HepG2 (cell line): Measurements from ENCODE around the gene CBLN1. TPM values are rescaled to one million over a fixed set of nuclear protein-coding genes. Genes with fewer than 3 reads are reported as not detected.
A peak's percentile ranks its signal among the peaks of the same experiment; 100 is the strongest.

Experiments
- ATAC-seq: fragments of 200-7000 bp; cut with Tn5 transposase; 3 replicates; pipeline ENCODE4 v1.9.1; 2020; ENCODE audit warnings: mild to moderate bottlenecking, moderate library complexity
- BruUV-seq: library from RNA; stranded (reverse); fragments of 400-500 nt; replicated peaks from 2 replicates; lab custom pipeline; 2021; lab: Mats Ljungman, UMichigan
- CTCF ChIA-PET: fragments of 300-600 bp; formaldehyde crosslinking; extraction: SDS; loops from one replicate; lab custom pipeline; 2021; ENCODE audit warnings: low total read pairs, inconsistent platforms, low intra/inter-chr PET ratio; lab: Yijun Ruan, JAX
- POLR2A ChIA-PET: fragments of 350-600 bp; sonication (Branson Sonifier 250); formaldehyde crosslinking; loops from one replicate; lab custom pipeline; 2020; ENCODE audit warnings: antibody characterized with exemption, inconsistent platforms; lab: Yijun Ruan, JAX
- DNase-seq: peaks from one replicate; pipeline ENCODE4 v3.0.0-alpha.2; 2015; ENCODE audit warnings: low spot score
- FAIRE-seq: peaks from 3 replicates; lab custom pipeline; 2011; peaks lifted over from hg19 to GRCh38; lab: Jason Lieb, UNC
- H2AFZ ChIP-seq: one replicate; pipeline ENCODE4 v1.6.1; 2011; ENCODE audit warnings: low read length, inconsistent platforms
- H3K27ac ChIP-seq: fragments of 300-600 bp; 3 replicates; pipeline ENCODE4 v1.8.0; 2011; ENCODE audit warnings: mixed run types, mild to moderate bottlenecking, mixed read lengths, low read length, inconsistent platforms; ENCODE audit not compliant: insufficient read depth; ENCODE audit errors: extremely low read length
- H3K27me3 ChIP-seq, 2 experiments: fragments of 200-600 bp in 1 of 2; 2 replicates in 1 of 2; 3 replicates in 1 of 2; pipeline versions ENCODE4 v1.6.0 to v1.8.0; 2011; ENCODE audit warnings: low read length in 2 of 2, mild to moderate bottlenecking in 2 of 2, moderate library complexity in 2 of 2, inconsistent platforms in 1 of 2; ENCODE audit not compliant: insufficient read depth in 2 of 2, control insufficient read depth in 1 of 2
- H3K36me3 ChIP-seq, 2 experiments: fragments of 200-600 bp in 1 of 2; replicated peaks in 1 of 2; 2 replicates in 1 of 2; 3 replicates in 1 of 2; pipeline versions ENCODE4 v1.5.1 to v1.8.0; 2011; ENCODE audit warnings: low read length in 2 of 2, inconsistent platforms in 1 of 2; ENCODE audit not compliant: insufficient read depth in 2 of 2, control insufficient read depth in 1 of 2
- H3K4me1 ChIP-seq: 2 replicates; pipeline ENCODE4 v1.5.1; 2012; ENCODE audit warnings: low read length, inconsistent platforms; ENCODE audit not compliant: insufficient read depth
- H3K4me2 ChIP-seq: 2 replicates; pipeline ENCODE4 v1.6.0; 2011; ENCODE audit warnings: low read depth, low read length, inconsistent platforms
- H3K4me3 ChIP-seq, 3 experiments: fragments of 200-600 bp in 1 of 3; sonication (generic), shearing (Covaris generic) in 1 of 3; replicated peaks in 1 of 3; 2 replicates each; pipeline ENCODE4 v1.5.1; 2011 to 2016; ENCODE audit warnings: low read length in 3 of 3, inconsistent platforms in 2 of 3, low read depth in 2 of 3, mild to moderate bottlenecking in 2 of 3, control low read depth in 1 of 3, mixed read lengths in 1 of 3; ENCODE audit not compliant: insufficient read depth in 1 of 3
- H3K79me2 ChIP-seq: one replicate; pipeline ENCODE4 v1.6.1; 2011; ENCODE audit warnings: low read length, inconsistent platforms; ENCODE audit not compliant: insufficient read depth
- H3K9ac ChIP-seq: 2 replicates; pipeline ENCODE4 v1.6.0; 2011; ENCODE audit warnings: mild to moderate bottlenecking, low read depth, low read length, inconsistent platforms; ENCODE audit not compliant: insufficient read depth
- H3K9me3 ChIP-seq: 2 replicates; pipeline ENCODE4 v1.5.1; 2012; ENCODE audit warnings: mild to moderate bottlenecking, low read length
- H4K20me1 ChIP-seq: 2 replicates; pipeline ENCODE4 v1.6.0; 2011; ENCODE audit warnings: inconsistent platforms, mild to moderate bottlenecking, low read length, moderate library complexity; ENCODE audit not compliant: insufficient read depth
- MAFF ChIP-seq: IDR thresholded peaks from 2 replicates; pipeline ENCODE4 v1.6.1; 2011; ENCODE audit warnings: low read depth, low read length, improper control_type of control experiment
- MAFK ChIP-seq, 2 experiments: IDR thresholded peaks in 1 of 2; conservative IDR thresholded peaks in 1 of 2; 2 replicates each; pipeline ENCODE4 v1.6.1; 2011; ENCODE audit warnings: improper control_type of control experiment in 2 of 2, low read length in 2 of 2
- NCOA1 ChIP-seq: sonication (generic); formaldehyde crosslinking; IDR thresholded peaks from 2 replicates; pipeline ENCODE4 v1.9.0; 2021; ENCODE audit warnings: missing genetic modification reagents
- NR2F2 ChIP-seq: IDR thresholded peaks from 2 replicates; pipeline ENCODE4 v1.6.1; 2012; ENCODE audit warnings: low read depth, inconsistent platforms, borderline replicate concordance
- SRF ChIP-seq: IDR thresholded peaks from 2 replicates; pipeline ENCODE4 v1.6.1; 2011; ENCODE audit warnings: mild to moderate bottlenecking, low read depth, low read length, moderate library complexity
- ZMYM4 ChIP-seq: sonication (generic); formaldehyde crosslinking; IDR thresholded peaks from 2 replicates; pipeline ENCODE4 v1.8.1; 2023; ENCODE audit warnings: mild to moderate bottlenecking, missing genetic modification reagents
- ZNF143 ChIP-seq: sonication (generic); formaldehyde crosslinking; IDR thresholded peaks from 2 replicates; pipeline ENCODE4 v1.4.0; 2020; ENCODE audit warnings: missing genetic modification reagents
- ZNF569 ChIP-seq: sonication (generic); formaldehyde crosslinking; IDR thresholded peaks from 2 replicates; pipeline ENCODE4 v1.5.0; 2020; ENCODE audit warnings: mild to moderate bottlenecking, missing genetic modification reagents, moderate library complexity, borderline replicate concordance
- ZNF570 ChIP-seq: sonication (generic); formaldehyde crosslinking; IDR thresholded peaks from 2 replicates; pipeline ENCODE4 v1.4.0; 2020; ENCODE audit warnings: mild to moderate bottlenecking, missing genetic modification reagents, borderline replicate concordance
- ZNF782 ChIP-seq: sonication (generic); formaldehyde crosslinking; IDR thresholded peaks from 2 replicates; pipeline ENCODE4 v1.4.0; 2020; ENCODE audit warnings: missing genetic modification reagents, mild to moderate bottlenecking, borderline replicate concordance
- WGBS: methylation state at CpG from one replicate; pipeline ENCODE4 v1.1.6; 2017; ENCODE audit warnings: low lambda C conversion rate; 5-methylcytosine and 5-hydroxymethylcytosine counted together
- in situ Hi-C: cut with HindIII; loops from 2 replicates; pipeline ENCODE4 v1.10.0; 2017; ENCODE audit warnings: low pct_unique_long_range_greater_than_20kb; ENCODE audit not compliant: extremely low pct_ligation_motif_present
- intact Hi-C: fragments of 100-400 bp; cut with micrococcal nuclease; formaldehyde crosslinking; loops from one replicate; pipeline ENCODE4 v1.10.0; 2022; ENCODE audit not compliant: unreplicated experiment
- polyA plus RNA-seq, 8 experiments: library from polyadenylated mRNA; depleted of rRNA in 3 of 8; stranded (reverse) in 7 of 8; unstranded in 1 of 8; fragments of >200 nt; fragmentation: Illumina TruSeq in 4 of 8; extraction: Trizol in 4 of 8; gene quantifications; 2 replicates each; pipeline versions ENCODE4 v1.2.1 to v1.2.3, GENCODE V29; 2011 to 2016; ENCODE audit warnings: low read depth in 4 of 8, missing spikeins in 1 of 8, mixed read lengths in 1 of 8; ENCODE audit not compliant: insufficient read depth in 1 of 8
- total RNA-seq, 5 experiments: library from RNA; depleted of rRNA; stranded (reverse); fragments of >200 nt; fragmentation: Illumina TruSeq; extraction: Trizol; gene quantifications; 2 replicates each; pipeline ENCODE4 v1.2.3, GENCODE V29; 2016; ENCODE audit warnings: low read depth in 1 of 5
- TF ChIP-seq, protein P1 (sequence below): sonication (generic); formaldehyde crosslinking; IDR thresholded peaks from 2 replicates; pipeline ENCODE4 v1.8.1; 2023; ENCODE audit warnings: missing genetic modification reagents, inconsistent platforms, borderline replicate concordance
- TF ChIP-seq, protein P2 (sequence below), 2 experiments: sonication (generic) in 1 of 2; formaldehyde crosslinking in 1 of 2; IDR thresholded peaks; 2 replicates each; pipeline versions ENCODE4 v1.4.0 to v1.6.1; 2018 to 2020; ENCODE audit warnings: missing genetic modification reagents in 2 of 2, borderline replicate concordance in 1 of 2, low read depth in 1 of 2, mild to moderate bottlenecking in 1 of 2, missing biosample characterization in 1 of 2

The CBLN1 gene
- total and polyA plus RNA-seq, 2 of the 13 experiments (the other 11 are each of a cell fraction or from before 2014, with no cell fraction given): not detected

DNA sequence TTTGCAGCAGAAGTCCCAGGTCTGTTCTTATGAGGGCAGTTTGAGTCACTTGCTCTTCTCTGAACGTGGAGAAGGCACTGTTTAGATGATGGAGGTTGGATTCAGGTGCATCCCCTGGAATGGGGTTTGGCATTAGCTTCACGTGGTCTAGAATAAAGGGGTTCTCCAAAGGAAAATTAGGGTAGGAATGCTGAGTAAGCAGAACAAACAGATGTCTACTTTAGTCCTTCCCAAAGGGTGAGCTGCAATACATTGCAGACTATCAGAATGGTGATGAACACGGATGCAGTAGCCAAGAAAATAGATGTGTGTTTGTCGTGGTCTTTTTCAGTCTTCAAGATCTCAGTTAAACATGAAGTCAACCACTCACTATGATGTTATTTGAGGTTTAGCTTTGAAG, 3.3 kb upstream of the CBLN1 start:
- intact Hi-C loops (no loop called here), in situ Hi-C loops (no loop called here)
- BruUV-seq: no TSS peak
- DNase-seq (no peak), FAIRE-seq (no peak), ATAC-seq (no peak)
- ChIA-PET POLR2A (no interaction called here), CTCF (no interaction called here)
- H2AFZ ChIP-seq: no peak overlapping the region
- H3K36me3 ChIP-seq: no peaks in the 10 kb centered on the region
- peaks cover 2 to 42% of the 10 kb centered on the region in 2 experiments; a peak in 4 of 5 replicates for H3K27me3 ChIP-seq
- H3K4me1 ChIP-seq: no peaks in the 10 kb centered on the region
- H3K27ac ChIP-seq: no peak overlapping the region
- H3K9me3 ChIP-seq: no peaks in the 10 kb centered on the region
- no peak overlapping the region for H3K9ac ChIP-seq
- H3K4me3 ChIP-seq: no peak overlapping the region
- no peak overlapping the region for H3K4me2 ChIP-seq
- TF ChIP-seq ZNF782 (CRISPR knock-in tag) (no peak), ZNF569 (CRISPR knock-in tag) (no peak), ZNF143 (CRISPR knock-in tag) (no peak), MAFK (conservative IDR thresholded peaks at IDR 0.05 in 1 of 2, IDR thresholded peaks at IDR 0.05 in 1 of 2; ENCODE audit: low read length in 2 of 2) (peak; percentile 93 to 98), ZNF570 (no peak), NCOA1 (CRISPR knock-in tag) (no peak), NR2F2 (no peak), SRF (no peak), MAFF (peak; percentile 96), ZMYM4 (CRISPR knock-in tag) (no peak)
- TF ChIP-seq, protein P1, sequence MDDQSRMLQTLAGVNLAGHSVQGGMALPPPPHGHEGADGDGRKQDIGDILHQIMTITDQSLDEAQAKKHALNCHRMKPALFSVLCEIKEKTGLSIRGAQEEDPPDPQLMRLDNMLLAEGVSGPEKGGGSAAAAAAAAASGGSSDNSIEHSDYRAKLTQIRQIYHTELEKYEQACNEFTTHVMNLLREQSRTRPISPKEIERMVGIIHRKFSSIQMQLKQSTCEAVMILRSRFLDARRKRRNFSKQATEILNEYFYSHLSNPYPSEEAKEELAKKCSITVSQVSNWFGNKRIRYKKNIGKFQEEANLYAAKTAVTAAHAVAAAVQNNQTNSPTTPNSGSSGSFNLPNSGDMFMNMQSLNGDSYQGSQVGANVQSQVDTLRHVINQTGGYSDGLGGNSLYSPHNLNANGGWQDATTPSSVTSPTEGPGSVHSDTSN (CRISPR knock-in tag): no peak
- TF ChIP-seq, protein P2, sequence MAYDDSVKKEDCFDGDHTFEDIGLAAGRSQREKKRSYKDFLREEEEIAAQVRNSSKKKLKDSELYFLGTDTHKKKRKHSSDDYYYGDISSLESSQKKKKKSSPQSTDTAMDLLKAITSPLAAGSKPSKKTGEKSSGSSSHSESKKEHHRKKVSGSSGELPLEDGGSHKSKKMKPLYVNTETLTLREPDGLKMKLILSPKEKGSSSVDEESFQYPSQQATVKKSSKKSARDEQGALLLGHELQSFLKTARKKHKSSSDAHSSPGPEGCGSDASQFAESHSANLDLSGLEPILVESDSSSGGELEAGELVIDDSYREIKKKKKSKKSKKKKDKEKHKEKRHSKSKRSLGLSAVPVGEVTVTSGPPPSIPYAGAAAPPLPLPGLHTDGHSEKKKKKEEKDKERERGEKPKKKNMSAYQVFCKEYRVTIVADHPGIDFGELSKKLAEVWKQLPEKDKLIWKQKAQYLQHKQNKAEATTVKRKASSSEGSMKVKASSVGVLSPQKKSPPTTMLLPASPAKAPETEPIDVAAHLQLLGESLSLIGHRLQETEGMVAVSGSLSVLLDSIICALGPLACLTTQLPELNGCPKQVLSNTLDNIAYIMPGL (CRISPR knock-in tag; IDR thresholded peaks at IDR 0.05; ENCODE audit: borderline replicate concordance in 1 of 2, low read depth in 1 of 2): no peak
- no peaks in the 10 kb centered on the region for H4K20me1 ChIP-seq
- H3K79me2 ChIP-seq: no peaks in the 10 kb centered on the region
- WGBS: 1% methylated on average over 4 of the region's 4 CpGs
